SK-N-SH treated with all-trans-retinoic acid at 6 μM for 48 hours (cell line): ENCODE results near the gene KRT6B.

Experiments used
- BACH2 ChIP-seq: fragments of 250-450 bp; sonication (Bioruptor Pico); IDR thresholded peaks from 2 replicates; pipeline ENCODE4 v1.9.0; 2021; ENCODE audit warnings: mild to moderate bottlenecking, borderline replicate concordance
- RARB ChIP-seq: fragments of 250-450 bp; sonication (Bioruptor Pico); IDR thresholded peaks from 2 replicates; pipeline ENCODE4 v1.8.0; 2021; ENCODE audit warnings: mild to moderate bottlenecking, moderate library complexity
- TF ChIP-seq, protein P1 (sequence below): fragments of 250-450 bp; sonication (Bioruptor Pico); IDR thresholded peaks from 2 replicates; pipeline ENCODE4 v1.8.0; 2020; ENCODE audit warnings: mild to moderate bottlenecking, moderate library complexity, borderline replicate concordance

DNA sequence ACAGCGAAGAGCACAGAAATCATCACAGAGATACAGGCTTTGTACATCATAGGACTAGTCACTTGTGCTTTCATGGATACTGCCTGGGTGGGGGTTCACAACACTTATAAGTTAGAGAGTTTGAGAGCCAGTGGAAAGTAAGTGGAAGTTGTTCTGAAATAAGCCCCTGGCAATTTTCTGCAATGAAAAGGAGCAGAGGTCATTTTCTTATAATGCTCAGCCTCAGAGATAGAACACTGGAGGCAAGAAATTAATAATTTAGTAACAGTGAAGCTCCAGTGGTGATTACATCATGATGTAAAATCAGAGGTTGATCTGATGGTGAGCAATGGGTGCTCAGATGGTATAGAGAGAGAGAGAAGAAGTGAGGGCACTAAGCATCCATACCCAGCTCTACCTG, 35.3 kb upstream of the KRT6B start:
- TF ChIP-seq BACH2 (CRISPR knock-in tag), result no peak
- TF ChIP-seq RARB (CRISPR knock-in tag), result no peak
- TF ChIP-seq, protein P1, sequence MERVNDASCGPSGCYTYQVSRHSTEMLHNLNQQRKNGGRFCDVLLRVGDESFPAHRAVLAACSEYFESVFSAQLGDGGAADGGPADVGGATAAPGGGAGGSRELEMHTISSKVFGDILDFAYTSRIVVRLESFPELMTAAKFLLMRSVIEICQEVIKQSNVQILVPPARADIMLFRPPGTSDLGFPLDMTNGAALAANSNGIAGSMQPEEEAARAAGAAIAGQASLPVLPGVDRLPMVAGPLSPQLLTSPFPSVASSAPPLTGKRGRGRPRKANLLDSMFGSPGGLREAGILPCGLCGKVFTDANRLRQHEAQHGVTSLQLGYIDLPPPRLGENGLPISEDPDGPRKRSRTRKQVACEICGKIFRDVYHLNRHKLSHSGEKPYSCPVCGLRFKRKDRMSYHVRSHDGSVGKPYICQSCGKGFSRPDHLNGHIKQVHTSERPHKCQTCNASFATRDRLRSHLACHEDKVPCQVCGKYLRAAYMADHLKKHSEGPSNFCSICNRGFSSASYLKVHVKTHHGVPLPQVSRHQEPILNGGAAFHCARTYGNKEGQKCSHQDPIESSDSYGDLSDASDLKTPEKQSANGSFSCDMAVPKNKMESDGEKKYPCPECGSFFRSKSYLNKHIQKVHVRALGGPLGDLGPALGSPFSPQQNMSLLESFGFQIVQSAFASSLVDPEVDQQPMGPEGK (CRISPR knock-in tag), result no peak
